ENCODE results near the gene TSSC4.
"Not testable (repeated sequence)": the region's sequence is repeated elsewhere in the genome, so short reads cannot be mapped to it uniquely, and the experiment has no call there.

TSSC4 gene

DNA sequence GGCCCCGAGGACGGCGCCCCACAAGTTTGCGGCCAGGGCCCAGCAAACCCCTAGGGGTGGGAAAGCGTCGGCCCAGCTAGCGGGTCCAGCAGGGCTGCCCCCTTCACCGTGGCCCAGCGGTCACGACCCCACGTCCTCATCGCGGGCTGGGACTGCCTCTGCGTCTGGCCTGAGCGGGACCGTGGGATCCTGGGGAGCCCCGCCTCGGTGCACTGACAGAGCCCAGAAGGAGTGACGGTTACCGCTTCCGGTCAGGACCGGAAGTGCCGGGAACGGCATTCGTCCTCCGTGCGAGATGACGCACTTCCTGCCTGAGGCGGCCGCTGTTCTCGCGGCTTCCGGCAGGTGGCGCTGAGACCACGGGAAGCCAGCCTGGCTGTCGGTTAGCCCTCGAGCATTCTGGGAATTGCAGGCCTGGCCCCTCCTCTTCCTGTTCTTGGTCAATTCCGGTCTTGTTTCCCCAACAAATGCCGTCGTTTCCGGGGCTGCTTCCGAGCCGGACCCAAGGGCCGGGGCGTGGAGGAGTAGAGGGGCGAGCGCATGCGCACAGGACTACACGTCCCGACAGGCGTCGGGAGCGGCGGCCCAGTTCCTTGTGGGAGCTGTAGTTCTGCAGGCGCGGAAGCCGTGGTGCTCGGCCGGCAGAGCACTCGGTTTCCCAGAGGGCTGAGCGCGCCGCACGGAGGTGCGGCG lies at the start of gene TSSC4:
TSS of gene TSSC4 (plus strand) at position 682 of the 693 bp plus-strand sequence. CDS start 1,884 bp downstream, outside the sequence.
- DNase-seq: peak; percentile 99

DNA sequence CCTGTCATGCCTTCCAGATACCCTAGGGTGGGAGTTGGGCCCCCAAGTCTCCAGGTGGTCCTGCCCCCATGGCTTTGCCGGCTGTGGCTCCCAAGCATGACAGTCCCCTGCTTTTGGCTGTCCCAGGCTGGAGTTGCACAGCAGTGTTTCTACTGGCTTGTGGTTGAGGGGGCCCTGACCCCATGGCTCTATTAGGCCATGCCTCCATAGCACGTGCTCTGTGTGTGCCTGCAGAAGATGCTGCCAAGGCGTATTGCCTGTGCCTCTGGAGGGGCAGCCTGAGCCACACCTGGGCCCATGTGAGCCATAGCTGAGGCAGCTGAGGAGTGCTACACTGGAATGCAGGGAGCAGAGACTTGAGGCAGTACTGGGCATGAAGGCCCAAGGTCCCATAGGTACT lies 48.8 kb upstream of the TSSC4 start:
- DNase-seq: no peak

DNA sequence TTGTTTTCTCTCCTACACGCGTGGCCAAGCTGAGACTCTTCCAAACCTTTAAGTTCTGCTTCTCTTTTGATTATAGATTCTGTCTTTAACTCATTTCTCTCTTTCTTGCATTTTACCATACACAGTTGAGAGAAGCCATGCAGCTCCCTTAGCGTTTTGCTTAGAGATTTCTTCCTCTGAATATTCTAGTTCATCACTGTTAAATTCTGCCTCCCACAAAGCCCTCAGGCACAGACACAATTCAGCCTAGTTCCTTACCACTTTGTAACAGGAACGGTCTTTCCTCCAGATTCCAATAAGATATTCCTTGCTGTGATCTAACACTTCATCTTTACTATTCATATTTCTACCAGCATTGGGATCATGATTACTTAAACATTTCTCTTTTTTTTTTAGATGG lies 48.1 kb upstream of the TSSC4 start:
- no peak for DNase-seq

DNA sequence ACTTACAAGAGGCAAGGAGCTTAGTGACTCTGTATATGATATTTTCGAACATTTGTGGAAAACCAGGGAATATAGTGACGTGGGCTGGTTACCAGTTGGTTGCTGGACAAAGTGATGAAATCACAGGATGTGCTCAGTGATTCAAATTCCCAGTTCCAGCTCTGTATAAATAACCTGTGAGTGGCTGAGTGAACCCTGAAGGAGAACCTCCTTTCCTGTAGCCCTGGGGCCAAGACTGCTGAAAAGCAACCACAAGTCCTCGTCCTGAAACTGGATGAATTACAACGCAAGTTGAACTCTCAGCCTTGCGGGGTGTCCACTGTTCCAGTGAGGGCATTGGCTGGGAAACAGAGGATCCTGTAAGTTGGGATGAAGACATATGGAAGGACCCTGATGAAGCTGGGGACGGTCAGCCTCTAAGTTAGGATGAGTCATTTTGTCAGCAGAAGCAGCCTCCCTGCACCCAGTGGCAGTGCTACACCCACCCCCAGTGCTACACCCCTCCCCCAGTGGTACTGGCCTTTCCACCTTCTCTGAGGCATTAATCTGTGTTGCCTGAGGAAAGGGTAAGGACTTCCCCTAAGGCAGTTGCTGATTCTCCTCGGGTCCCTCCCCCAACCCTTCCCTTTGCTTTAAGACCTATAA lies 45.4 kb upstream of the TSSC4 start:
- DNase-seq: no peak

DNA sequence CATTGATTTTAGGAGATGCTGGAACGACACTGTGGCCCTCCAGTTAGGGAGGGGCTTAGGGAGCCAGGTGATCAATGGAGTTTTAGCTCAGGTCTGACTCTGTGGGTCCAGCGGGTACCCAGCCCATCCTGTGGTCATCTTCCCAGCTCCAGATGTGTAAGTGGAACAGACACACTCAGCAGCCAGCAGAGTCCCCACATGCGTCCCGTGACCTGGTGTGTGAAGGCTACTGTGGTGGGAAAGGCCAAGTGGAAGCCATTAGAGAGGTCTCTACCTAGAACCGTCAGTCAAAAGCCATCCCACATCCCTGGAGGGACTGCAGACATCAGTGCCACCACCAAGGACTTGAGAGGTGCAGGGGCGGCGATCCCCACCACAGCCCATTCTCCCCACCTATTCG lies 43.3 kb upstream of the TSSC4 start:
- no peak for DNase-seq

DNA sequence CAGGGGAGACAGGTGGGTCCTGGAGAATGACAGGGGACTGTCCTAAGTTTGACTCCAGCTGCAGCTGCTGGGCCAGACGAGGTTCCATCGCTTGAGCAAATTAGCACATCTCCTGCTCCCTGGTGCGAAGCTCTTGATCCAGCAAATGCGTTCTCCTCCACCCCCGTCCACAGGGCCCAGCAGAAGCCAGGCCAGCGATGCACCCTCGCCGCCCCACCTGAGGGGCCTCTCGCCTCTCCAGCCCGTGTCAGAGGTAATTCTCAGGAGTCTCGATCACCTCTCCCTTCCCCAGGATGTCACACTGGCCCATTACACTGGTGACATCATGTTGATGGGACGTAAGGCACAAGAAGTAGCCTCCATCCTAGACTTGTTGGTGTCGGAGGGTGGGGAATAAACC lies 42.9 kb upstream of the TSSC4 start:
- DNase-seq: not testable (repeated sequence)

DNA sequence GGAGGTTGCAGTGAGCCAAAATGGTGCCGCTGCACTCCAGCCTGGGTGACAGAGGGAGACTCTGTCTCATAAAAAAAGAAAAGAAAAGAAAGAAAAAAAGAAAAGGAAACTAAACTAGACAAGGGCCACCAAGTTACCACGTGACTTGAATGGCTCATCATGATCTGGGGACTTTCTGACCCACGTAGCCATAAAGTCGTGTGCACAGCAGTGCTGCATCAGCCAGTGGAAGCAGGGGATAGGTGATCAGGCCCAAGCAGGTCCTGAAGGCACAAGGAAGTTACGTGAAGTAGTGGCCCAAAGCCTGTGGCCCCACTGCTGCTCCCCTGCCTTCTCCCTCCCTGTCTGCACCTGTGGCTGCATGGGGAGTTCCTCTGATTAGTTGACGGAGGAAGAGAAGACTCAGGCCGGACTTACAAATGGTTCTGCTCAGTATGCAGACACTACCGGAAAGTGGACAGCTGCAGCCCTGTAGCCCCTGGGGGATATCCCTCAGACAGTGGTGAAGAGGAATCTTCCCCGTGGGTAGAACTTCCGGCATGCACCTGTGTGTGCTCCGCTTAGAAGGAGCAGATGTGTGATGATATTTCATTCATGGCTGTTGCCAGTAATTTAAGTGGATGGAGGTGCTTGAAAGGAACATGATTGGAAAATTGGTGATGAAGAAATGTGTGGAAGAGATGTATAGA lies 41.7 kb upstream of the TSSC4 start:
- no peak for DNase-seq

DNA sequence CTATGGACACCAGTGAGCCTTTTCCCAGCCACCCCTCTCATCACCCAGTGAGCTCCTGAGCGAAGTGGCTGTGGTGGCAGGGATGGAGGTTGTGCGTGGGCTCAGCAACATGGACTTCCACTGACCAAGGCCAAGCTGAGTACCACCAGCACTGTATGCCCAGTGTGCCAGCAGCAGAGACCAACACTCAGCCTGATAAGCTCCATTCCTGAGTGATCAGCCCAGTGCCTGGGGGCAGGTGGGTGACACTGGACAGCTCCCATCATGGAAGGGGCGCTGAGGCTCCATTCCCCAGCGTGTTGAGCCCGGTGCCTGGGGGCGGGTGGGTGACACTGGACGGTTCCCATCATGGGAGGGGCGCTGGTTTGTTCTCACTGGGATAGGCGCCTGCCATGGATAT lies 41.0 kb upstream of the TSSC4 start:
- DNase-seq: no peak

DNA sequence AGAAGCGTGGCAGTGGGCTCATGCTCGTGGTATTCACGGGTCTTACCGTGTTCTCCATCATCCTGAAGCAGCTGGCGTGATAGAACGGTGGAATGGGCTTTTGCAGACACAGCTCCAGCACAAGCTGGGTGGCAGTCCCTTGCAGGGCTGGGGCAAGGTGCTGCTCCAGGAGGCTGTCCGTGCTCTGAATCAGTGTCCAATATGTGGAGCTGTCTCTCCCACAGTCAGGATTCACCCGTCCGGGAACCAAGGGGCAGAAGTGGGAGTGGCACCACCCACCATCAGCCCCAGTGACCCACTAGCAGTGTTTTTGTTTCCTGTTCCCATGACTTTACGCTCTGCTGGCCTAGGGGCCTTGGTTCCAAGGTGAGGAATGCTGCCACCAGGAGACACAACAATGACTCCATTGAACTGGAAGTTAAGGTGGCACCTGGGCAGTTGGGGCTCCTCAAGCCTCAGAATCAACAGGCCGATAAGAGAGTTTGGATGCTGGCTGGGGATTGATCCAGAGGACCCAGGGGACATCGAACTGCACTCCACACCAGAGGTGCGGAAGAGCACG lies 40.4 kb upstream of the TSSC4 start:
- no peak for DNase-seq

DNA sequence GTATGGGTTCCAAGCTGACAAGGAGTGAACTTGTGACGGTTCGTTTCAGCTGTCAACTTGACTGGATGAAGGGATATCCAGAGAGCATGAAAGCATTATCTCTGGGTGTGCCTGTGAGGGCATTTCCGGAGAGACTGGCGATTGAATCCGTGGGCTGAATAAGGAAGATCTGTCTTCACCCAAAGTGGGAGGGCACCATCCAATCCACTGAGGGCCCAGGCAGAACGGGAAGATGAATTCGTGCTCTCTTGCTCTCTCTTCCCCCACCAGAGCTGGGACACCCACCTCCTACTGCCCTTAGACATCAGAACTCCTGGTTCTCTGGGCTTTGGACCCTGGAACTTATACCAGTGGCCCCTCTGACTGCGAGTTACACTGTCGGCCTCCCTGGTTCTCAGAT lies 39.0 kb upstream of the TSSC4 start:
- no peak for DNase-seq

DNA sequence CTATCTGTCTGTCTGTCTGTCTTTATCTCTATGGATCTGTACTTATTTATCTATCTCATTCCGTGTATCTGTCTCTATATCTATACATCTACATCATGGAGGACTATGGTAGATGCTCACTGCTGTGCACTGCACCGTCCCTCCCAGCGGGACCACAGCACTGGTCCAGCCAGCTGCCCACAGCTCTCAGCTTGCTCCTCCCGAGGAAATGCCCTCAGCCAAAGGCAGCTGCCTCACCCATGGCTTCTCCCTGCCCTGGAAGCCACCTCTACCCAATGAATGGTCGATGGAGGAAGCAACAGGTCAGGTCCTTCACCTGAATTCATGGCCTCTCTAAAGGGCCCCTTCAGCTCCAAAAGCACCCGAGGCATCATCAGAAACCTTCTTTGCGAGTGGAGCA lies 38.1 kb upstream of the TSSC4 start:
- no peak for DNase-seq

DNA sequence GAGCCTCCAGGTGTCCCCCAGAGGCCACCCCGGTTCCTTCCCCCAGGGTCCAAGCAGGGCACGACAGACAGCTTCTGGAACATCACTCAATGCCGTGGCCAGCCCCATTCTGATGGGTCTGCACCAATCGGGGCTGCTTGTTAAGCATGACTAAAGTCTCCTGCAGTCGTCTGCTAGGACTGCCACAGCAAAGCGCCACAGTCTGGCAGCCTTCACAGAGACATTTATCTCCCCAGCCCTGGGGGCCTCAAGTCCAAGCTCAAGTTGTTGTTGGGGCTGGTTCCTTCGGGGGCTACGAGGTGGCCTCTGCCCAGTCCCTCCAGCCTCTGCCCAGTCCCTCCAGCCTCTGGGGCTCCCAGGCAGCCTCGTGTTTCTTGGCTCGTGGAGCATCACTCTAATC lies 37.4 kb upstream of the TSSC4 start:
- DNase-seq: no peak

DNA sequence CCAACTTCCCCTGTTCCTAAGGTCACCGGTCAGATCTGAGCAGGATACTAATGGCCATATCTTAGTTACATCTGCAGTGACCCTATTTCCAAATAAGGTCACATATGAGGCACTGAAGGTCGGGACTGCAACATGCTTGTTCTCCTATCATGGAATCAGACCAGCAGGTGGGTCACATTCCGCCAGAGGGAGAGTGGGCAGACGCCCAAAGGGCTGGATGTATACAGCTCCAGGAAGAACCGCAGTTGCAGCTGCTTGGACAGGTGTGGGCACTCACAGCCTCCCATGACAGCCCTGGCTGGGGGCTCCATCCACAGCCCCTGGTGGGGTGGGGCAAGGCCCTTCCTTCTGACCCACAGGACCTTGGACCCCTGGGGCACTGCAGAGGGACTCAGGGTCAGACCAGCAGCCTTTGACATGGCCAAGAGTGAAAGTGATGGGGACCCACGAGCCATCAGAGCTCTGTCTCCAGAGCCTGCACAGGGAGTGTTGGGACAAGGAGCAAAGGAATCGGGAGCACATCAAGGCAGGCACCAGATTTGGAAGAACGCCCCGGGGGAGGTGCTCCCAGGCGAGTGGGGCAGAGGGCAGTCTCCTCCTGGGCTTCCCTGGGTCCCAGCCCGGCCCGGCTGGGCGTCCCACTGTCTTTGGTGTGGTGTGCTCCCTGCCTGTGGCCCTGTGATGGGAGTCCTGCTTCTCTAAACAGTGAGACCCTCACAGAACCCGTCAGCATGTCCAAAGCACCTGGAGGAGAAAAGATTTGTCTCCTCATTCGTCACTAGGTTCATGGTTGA lies 36.8 kb upstream of the TSSC4 start:
- DNase-seq: no peak

DNA sequence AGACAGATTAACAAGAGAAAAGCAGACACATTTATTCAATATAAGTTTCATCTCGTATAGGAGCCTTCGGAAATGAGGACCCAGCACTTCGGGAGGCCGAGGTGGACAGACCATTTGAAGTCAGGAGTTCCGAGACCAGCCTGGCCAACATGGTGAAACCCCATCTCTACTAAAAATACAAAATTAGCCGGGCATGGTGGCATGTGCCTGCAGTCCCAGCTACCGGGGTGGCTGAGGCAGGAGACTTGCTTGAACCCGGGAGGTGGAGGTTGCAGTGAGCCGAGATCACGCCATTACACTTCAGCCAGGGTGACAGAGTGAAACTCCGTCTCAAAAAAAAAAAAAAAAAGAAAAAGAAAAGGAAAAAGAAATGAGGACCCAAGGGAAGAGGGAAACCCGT lies 36.2 kb upstream of the TSSC4 start:
- not testable (repeated sequence) for DNase-seq

DNA sequence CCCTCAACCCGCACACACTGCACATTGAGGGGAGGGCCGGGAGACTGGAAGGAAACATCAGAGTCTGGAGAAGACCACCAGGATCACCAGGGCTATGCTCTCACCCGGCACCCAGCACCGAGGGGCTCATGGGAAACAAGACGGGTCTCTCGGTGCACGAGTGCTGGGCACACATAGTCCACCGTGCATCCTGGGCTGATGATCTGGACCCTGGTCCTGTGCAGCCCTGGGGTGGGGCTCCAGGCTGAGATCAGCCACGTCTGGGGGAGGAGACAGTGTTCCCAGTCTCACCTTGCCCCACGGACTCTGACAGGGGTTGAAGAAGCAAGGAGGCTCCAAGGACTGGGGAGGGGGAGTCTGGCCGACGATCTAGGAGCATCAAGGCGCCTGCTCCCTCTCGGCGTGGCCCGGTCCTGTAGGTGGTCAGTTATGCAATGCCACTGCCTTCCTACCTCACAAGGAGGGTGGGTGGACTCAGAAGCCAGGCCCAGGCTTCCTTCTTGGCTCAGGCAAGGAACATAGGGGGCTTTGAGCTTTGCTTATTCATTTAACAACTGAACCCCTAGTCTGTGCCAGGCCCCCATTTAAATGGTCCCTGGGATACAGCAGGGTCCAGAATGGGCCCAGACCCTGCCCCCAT lies 34.9 kb upstream of the TSSC4 start:
- no peak for DNase-seq

DNA sequence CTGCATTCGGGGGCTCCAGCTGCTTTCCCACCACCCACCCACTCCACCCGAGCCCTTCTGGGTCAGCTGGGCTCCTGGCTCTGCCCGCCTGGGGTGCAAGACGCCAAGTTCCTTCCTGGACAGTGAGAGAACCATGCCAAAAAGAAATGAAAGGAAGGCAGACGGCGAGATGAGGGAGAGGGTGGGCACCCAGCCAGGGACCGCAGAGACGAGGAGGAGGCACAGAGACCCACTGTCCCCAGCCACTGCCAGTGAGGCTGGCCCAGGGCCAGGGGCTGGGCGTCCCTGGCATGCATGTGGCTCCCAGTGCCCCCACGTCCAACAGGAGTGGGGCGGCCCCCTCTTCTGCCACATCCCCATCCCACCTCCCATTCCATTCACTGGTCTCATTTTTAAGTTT lies 34.3 kb upstream of the TSSC4 start:
- no peak for DNase-seq

DNA sequence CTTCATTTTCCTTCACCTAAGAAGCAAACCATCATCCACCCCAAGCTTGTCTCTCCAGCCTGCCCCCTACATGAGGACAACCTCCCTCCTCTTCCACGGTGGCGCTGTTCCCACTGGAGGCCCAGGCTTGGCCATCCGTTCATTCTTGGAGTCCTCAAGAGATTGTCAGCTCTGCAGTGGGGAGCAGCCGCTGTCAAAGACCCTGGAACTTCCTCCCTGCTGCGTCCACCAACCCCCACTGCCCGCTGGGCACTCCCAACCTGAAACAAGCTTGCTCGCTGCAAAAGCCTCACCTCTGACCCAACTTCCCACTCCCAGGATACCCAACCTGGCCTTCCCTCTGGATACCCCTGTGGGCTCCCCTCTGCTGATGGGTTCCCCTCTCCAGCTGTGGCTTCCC lies 33.8 kb upstream of the TSSC4 start:
- no peak for DNase-seq

DNA sequence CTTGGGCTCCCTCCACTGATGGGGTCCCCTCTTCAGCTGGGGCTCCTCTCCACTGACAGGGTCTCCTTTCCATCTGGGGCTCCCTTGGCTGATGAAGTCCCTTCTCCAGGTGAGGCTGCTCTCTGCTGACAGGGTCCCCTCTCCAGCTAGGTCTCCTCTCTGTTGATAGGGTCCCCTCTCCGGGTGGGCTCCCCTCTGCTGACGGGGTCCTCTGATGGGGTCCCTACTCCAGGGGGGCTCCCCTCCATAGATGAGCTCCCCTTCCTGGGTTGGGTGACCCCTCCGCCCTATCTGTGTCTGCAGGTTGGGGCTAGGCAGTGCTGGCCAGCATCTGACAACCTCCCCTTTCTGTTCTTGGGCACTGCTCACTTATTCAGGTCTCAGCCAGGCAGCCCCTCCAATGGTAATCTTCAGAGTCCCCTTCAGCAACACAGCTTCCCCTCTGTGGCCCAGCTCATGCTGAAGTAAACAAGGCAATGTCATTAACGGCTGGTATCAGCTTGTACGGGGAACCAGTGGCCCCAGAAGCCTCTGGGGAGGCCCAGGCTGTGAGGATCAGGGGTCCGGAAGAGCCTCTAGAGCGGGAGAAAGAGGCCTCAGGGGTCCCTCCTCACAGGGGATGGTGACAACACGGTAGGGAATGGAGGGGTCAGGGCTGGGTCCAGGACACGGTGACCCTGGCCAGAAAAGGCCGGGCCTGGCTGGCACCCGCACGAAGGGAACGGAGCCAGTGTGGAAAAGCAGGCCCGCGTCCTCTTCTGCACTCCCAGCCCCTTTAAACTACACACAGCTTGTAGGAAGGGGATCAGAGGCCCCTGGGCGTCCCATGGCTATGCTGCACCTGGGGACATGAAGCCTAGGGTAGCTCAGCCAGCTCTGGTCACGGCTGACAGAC lies 33.0 kb upstream of the TSSC4 start:
- DNase-seq: no peak

DNA sequence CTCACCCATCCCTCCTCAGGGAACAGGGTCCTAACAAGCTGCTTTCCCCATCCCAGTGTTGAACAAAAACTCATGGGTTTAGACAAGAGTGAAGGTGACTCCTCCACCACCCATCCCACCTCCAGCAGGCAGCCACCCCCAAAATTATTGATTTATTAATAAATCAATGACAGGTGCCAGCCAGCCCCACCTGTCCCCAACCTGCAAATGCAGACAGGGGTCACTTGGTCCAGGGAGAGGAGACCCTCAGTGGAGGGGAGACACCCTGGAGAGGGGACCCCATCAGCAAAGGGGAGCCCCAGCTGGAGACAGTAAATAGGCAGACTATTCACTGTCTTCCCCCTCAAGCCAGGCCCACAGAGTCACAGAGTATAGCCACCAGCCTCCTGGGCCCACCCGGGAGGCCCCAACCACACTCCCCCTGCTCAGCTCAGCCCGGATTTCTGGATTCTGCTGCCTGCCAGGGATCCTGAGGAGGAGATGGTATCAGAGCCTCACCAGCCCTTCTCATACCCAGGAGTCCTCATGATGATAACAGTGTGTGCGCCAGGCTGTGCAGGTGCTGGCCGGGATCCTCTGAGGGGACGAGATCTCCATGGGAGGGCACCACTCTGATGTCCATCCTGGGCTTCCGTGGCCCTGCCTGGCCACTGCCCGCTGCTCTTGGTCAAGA lies 32.2 kb upstream of the TSSC4 start:
- DNase-seq: no peak

DNA sequence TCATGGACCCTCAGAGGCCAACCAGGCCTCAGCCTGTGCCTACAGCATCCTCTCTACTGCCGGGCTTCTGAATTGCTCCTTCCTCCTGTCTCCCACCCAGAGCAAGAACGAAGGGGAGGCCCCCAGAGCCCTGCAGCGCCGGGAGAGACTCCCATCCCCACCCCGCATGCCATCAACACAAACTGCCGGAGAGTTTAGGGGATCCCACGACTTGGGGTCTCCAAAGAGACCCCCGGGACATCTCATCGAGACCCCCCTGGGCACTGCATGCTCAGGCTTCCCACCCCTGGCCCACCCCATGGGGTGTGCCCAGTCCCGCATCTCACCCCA lies 31.7 kb upstream of the TSSC4 start:
- DNase-seq: no peak

DNA sequence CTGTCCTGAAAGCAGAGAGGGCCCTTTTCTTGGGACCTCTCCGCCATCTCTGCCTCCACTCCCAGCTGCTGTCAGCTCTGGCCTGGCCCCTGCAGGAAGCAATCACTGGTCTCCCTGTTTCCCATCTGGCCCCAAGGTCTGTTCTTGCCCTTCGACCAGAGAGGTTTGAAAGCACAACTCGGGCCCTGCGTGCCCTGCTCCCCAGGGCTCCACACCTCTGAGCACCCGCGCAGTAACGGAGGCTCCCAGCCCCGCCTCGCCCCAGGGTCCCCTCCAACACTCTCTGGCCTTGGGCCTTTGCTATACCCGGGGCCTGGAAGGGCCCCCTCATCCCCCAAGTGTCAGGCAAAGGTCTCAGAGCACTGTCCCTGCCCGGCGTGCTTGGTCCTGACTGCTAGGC lies 31.2 kb upstream of the TSSC4 start:
- DNase-seq: no peak
